Lower leg skin (tissue), 3 donors: Measurements from ENCODE around the gene TRIM37.

Source experiments
- POLR2A ChIP-seq, 2 donors: fragments of 450-650 bp; IDR thresholded peaks; one replicate each; pipeline ENCODE4 v1.6.1; 2016 to 2017; ENCODE audit warnings: antibody characterized with exemption in 2 of 2, mild to moderate bottlenecking in 1 of 2, moderate library complexity in 1 of 2
- TF ChIP-seq, protein P1 (sequence below), 3 donors: fragments of 450-650 bp; IDR thresholded peaks; one replicate each; pipeline ENCODE4 v1.5.1; 2016; ENCODE audit warnings: antibody characterized with exemption in 3 of 3, mild to moderate bottlenecking in 3 of 3, moderate library complexity in 2 of 3

GRCh38 chr17:59108400-59109102 lies 1.9 kb upstream of the TRIM37 start:
- TF ChIP-seq, protein P1, sequence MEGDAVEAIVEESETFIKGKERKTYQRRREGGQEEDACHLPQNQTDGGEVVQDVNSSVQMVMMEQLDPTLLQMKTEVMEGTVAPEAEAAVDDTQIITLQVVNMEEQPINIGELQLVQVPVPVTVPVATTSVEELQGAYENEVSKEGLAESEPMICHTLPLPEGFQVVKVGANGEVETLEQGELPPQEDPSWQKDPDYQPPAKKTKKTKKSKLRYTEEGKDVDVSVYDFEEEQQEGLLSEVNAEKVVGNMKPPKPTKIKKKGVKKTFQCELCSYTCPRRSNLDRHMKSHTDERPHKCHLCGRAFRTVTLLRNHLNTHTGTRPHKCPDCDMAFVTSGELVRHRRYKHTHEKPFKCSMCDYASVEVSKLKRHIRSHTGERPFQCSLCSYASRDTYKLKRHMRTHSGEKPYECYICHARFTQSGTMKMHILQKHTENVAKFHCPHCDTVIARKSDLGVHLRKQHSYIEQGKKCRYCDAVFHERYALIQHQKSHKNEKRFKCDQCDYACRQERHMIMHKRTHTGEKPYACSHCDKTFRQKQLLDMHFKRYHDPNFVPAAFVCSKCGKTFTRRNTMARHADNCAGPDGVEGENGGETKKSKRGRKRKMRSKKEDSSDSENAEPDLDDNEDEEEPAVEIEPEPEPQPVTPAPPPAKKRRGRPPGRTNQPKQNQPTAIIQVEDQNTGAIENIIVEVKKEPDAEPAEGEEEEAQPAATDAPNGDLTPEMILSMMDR (IDR thresholded peaks at IDR 0.05), result no peak
- no peak for TF ChIP-seq POLR2A (IDR thresholded peaks at IDR 0.05)
